Measurements from ENCODE around the gene MYCT1. TPM values are rescaled to one million over a fixed set of nuclear protein-coding genes. Genes with fewer than 3 reads are reported as not detected.

MYCT1 gene
- total RNA-seq, 3 donors from 2014 or later (not counting 1 experiment from before 2014, with no cell fraction given) = 0.25 to 0.64 (median 0.55) TPM

DNA sequence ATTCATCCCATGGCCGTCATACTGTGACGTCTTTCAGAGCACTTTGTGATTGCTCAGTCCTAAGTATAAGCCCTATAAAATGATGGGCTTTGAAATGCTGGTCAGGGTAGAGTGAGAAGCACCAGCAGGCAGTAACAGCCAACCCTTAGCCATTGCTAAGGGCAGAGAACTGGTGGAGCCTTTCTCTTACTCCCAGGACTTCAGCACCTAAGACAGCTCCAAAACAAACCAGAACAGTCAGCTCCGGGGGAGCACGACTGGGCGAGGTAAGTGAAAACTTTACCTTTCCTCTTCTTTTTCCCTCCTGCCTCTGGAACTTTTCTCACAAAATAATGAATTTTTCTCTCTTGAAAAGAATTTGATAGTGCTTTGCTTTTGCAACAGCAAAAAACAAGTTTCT lies 53.0 kb downstream of the MYCT1 start, which contains the start of gene VIP:
VIP (plus strand) TSS at position 104 of the 400 bp plus-strand sequence. CDS start 1,381 bp downstream, outside the sequence.
- WGBS (ENCODE audit: insufficient coverage) = 29% methylated on average over 5 of the region's 5 CpGs
- Mint-ChIP-seq H3K27ac (no peak within 1 kb of the TSS), H3K9me3 (no peaks in the 10 kb centered on the region), H3K36me3 (no peaks in the 10 kb centered on the region), H3K4me1 (no peaks in the 10 kb centered on the region), H3K4me3 (no peak within 1 kb of the TSS), H3K27me3 (ENCODE audit: low read depth in 2 of 2) (peaks cover 0 to 6% of the 10 kb centered on the region in 2 donors)
- Histone ChIP-seq H3K36me3 (ENCODE audit: control insufficient read depth, insufficient read depth, low read length) (no peaks in the 10 kb centered on the region), H3K27me3 (ENCODE audit: control insufficient read depth, insufficient read depth, low read length) (peaks cover 7% of the 10 kb centered on the region), H3K9me3 (ENCODE audit: control insufficient read depth, insufficient read depth, low read length) (no peaks in the 10 kb centered on the region), H3K27ac (ENCODE audit: low read length) (no peak within 1 kb of the TSS), H3K4me3 (ENCODE audit: low read length) (no peak within 1 kb of the TSS), H3K4me1 (ENCODE audit: control insufficient read depth, insufficient read depth, low read length) (no peaks in the 10 kb centered on the region)
- DNase-seq (no peak), ATAC-seq (no peak)
- TF ChIP-seq, protein P1, sequence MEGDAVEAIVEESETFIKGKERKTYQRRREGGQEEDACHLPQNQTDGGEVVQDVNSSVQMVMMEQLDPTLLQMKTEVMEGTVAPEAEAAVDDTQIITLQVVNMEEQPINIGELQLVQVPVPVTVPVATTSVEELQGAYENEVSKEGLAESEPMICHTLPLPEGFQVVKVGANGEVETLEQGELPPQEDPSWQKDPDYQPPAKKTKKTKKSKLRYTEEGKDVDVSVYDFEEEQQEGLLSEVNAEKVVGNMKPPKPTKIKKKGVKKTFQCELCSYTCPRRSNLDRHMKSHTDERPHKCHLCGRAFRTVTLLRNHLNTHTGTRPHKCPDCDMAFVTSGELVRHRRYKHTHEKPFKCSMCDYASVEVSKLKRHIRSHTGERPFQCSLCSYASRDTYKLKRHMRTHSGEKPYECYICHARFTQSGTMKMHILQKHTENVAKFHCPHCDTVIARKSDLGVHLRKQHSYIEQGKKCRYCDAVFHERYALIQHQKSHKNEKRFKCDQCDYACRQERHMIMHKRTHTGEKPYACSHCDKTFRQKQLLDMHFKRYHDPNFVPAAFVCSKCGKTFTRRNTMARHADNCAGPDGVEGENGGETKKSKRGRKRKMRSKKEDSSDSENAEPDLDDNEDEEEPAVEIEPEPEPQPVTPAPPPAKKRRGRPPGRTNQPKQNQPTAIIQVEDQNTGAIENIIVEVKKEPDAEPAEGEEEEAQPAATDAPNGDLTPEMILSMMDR (IDR thresholded peaks at IDR 0.05) = no peak
- intact Hi-C loops (cut with micrococcal nuclease) = no loop called here

DNA sequence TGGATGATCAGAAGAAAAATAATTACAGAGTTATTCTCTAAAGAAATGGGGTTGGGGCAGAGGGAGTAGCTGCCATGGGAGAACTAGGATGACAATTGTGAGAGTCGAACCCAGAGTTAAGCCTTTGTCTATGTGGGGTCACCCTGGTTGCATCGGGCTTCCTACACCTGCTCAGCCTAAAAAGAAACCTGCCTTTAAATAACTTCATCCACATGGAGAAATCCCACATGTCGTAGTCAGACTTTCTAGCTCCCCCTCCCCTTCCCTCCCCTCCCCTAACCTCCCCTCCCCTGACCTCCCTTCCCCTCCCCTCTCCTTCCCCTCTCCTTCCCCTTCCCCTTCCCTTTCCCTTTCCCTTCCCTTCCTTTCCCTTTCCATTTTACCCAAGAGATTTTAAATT lies 67.6 kb downstream of the MYCT1 start:
- whole genome bisulfite sequencing (ENCODE audit: insufficient coverage) = 81% methylated on average over 3 of the region's 3 CpGs
- no peak overlapping the region for H3K4me3 ChIP-seq (ENCODE audit: low read length)
- no peaks in the 10 kb centered on the region for H3K36me3 Mint-ChIP-seq
- peaks cover 6 to 14% of the 10 kb centered on the region in 2 donors for H3K27me3 Mint-ChIP-seq (ENCODE audit: low read depth in 2 of 2)
- no peaks in the 10 kb centered on the region for H3K4me1 ChIP-seq (ENCODE audit: control insufficient read depth, insufficient read depth, low read length)
- H3K36me3 ChIP-seq (ENCODE audit: control insufficient read depth, insufficient read depth, low read length) = no peaks in the 10 kb centered on the region
- no peak overlapping the region for H3K27ac Mint-ChIP-seq
- no peaks in the 10 kb centered on the region for H3K4me1 Mint-ChIP-seq
- H3K4me3 Mint-ChIP-seq = no peak overlapping the region
- TF ChIP-seq, protein P1 (IDR thresholded peaks at IDR 0.05) = no peak
- DNase-seq = no peak
- H3K27ac ChIP-seq (ENCODE audit: low read length) = no peak overlapping the region
- no peak for ATAC-seq
- H3K9me3 ChIP-seq (ENCODE audit: control insufficient read depth, insufficient read depth, low read length) = no peaks in the 10 kb centered on the region
- intact Hi-C loops (cut with micrococcal nuclease) = no loop called here
- H3K9me3 Mint-ChIP-seq = no peaks in the 10 kb centered on the region
- H3K27me3 ChIP-seq (ENCODE audit: control insufficient read depth, insufficient read depth, low read length) = peaks cover 9% of the 10 kb centered on the region

DNA sequence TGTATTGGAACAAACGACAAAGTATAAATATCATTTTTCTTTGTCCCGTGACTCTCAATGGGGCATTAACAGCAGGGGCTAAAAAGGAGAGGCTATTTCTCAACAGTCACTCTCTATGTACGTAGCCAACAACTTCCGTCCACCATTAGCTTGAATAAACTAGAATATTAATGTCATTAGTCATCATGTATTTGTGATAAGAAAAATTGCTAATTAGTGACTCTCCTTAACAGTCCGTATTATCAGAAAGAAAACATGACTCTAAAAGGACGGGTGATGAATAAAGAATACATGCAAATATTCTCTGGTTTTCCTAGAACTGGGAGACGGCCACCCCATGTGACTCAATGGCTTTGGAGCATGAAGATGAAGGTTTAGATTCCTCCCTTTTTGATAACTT lies 71.5 kb downstream of the MYCT1 start:
- H3K9me3 ChIP-seq (ENCODE audit: control insufficient read depth, insufficient read depth, low read length) = no peaks in the 10 kb centered on the region
- H3K36me3 ChIP-seq (ENCODE audit: control insufficient read depth, insufficient read depth, low read length) = no peaks in the 10 kb centered on the region
- H3K27ac ChIP-seq (ENCODE audit: low read length) = no peak overlapping the region
- WGBS (ENCODE audit: insufficient coverage) = 86% methylated on average over 4 of the region's 7 CpGs
- H3K4me1 ChIP-seq (ENCODE audit: control insufficient read depth, insufficient read depth, low read length) = no peaks in the 10 kb centered on the region
- peaks cover 9% of the 10 kb centered on the region for H3K27me3 ChIP-seq (ENCODE audit: control insufficient read depth, insufficient read depth, low read length)
- ATAC-seq = no peak
- no peak overlapping the region for H3K4me3 ChIP-seq (ENCODE audit: low read length)
- no peaks in the 10 kb centered on the region for H3K4me1 Mint-ChIP-seq
- H3K36me3 Mint-ChIP-seq = no peaks in the 10 kb centered on the region
- H3K9me3 Mint-ChIP-seq = no peaks in the 10 kb centered on the region
- intact Hi-C loops (cut with micrococcal nuclease) = no loop called here
- no peak overlapping the region for H3K4me3 Mint-ChIP-seq
- no peak overlapping the region for H3K27ac Mint-ChIP-seq
- H3K27me3 Mint-ChIP-seq (ENCODE audit: low read depth in 2 of 2) = peaks cover 15 to 22% of the 10 kb centered on the region in 2 donors
- DNase-seq = no peak
- TF ChIP-seq, protein P1 (IDR thresholded peaks at IDR 0.05) = no peak

DNA sequence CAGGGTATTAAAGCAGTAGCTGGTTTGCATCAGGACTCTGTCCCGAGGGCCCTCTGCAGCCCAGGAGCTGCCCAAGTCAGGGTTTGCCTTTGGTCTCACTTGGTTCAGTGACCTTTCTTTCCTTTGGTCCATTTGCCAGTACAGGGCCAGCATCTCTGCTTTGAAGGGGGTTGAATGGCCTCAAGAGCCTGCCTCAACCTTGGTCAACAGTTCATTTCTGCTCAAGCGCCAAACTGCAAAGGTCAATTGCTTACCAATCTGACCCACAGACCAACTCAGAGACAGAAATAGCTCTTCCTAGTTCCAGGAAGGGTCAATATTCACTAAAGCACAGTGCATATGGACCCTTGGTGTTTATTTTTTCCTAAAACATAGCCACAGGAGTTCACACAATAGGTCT lies 72.3 kb downstream of the MYCT1 start:
- no peak overlapping the region for H3K27ac ChIP-seq (ENCODE audit: low read length)
- no peaks in the 10 kb centered on the region for H3K36me3 ChIP-seq (ENCODE audit: control insufficient read depth, insufficient read depth, low read length)
- no peaks in the 10 kb centered on the region for H3K9me3 ChIP-seq (ENCODE audit: control insufficient read depth, insufficient read depth, low read length)
- Mint-ChIP-seq H3K4me3 (no peak overlapping the region), H3K27ac (no peak overlapping the region), H3K9me3 (no peaks in the 10 kb centered on the region), H3K27me3 (ENCODE audit: low read depth in 2 of 2) (peaks cover 15 to 28% of the 10 kb centered on the region in 2 donors), H3K4me1 (no peaks in the 10 kb centered on the region), H3K36me3 (no peaks in the 10 kb centered on the region)
- TF ChIP-seq, protein P1 (IDR thresholded peaks at IDR 0.05) = no peak
- peaks cover 10% of the 10 kb centered on the region for H3K27me3 ChIP-seq (ENCODE audit: control insufficient read depth, insufficient read depth, low read length)
- H3K4me1 ChIP-seq (ENCODE audit: control insufficient read depth, insufficient read depth, low read length) = no peaks in the 10 kb centered on the region
- intact Hi-C loops (cut with micrococcal nuclease) = no loop called here
- ATAC-seq (no peak), DNase-seq (no peak)
- 85% methylated on average over 2 of the region's 2 CpGs for WGBS (ENCODE audit: insufficient coverage)
- no peak overlapping the region for H3K4me3 ChIP-seq (ENCODE audit: low read length)
